GM19324 (cell line): Measurements from ENCODE around the gene TMEM74B.
"Not testable (repeated sequence)": the region's sequence is repeated elsewhere in the genome, so short reads cannot be mapped to it uniquely, and the experiment has no call there.

ENCODE experiments used
- ATAC-seq: cut with Tn5 transposase; IDR thresholded peaks from one replicate; pipeline ENCODE4 v1.9.1; 2021; ENCODE audit warnings: mild to moderate bottlenecking, moderate library complexity; ENCODE audit not compliant: unreplicated experiment, low FRiP score

The TMEM74B gene

GRCh38 chr20:1184638-1185315 lies at the start of gene TMEM74B:
Gene TMEM74B, minus strand, starts transcription at chr20:1184981. Its CDS starts 1,180 bp downstream, at chr20:1183801.
- no peak for ATAC-seq

- no peak for ATAC-seq
These were observed 47.7 kb upstream of the TMEM74B start for GRCh38 chr20:1232286-1233111.

GRCh38 chr20:1229541-1229940 lies 44.8 kb upstream of the TMEM74B start:
- ATAC-seq = no peak

GRCh38 chr20:1225783-1226654 lies 41.2 kb upstream of the TMEM74B start, which contains the start of gene RAD21L1:
Gene RAD21L1, plus strand, starts transcription at chr20:1226044. Its CDS starts 2,410 bp downstream, at chr20:1228454.
- no peak for ATAC-seq

- no peak for ATAC-seq
These were observed 40.5 kb upstream of the TMEM74B start for GRCh38 chr20:1225263-1225782.

- no peak for ATAC-seq
These were observed 39.6 kb upstream of the TMEM74B start for GRCh38 chr20:1224205-1224890.

GRCh38 chr20:1222750-1223149 lies 38.0 kb upstream of the TMEM74B start:
- not testable (repeated sequence) for ATAC-seq

- not testable (repeated sequence) for ATAC-seq
These were observed 32.0 kb upstream of the TMEM74B start for GRCh38 chr20:1216527-1217427.

GRCh38 chr20:1215386-1216170 lies 30.8 kb upstream of the TMEM74B start:
- ATAC-seq = no peak

GRCh38 chr20:1214838-1215261 lies 30.1 kb upstream of the TMEM74B start:
- ATAC-seq = no peak

- ATAC-seq = no peak
These were observed 28.0 kb upstream of the TMEM74B start for GRCh38 chr20:1212607-1213396.

- ATAC-seq = no peak
These were observed 27.2 kb upstream of the TMEM74B start for GRCh38 chr20:1212023-1212422.

GRCh38 chr20:1210501-1210900 lies 25.7 kb upstream of the TMEM74B start:
- ATAC-seq = no peak

GRCh38 chr20:1209447-1210387 lies 24.9 kb upstream of the TMEM74B start:
- ATAC-seq = no peak

- ATAC-seq = no peak
These were observed 22.6 kb upstream of the TMEM74B start for GRCh38 chr20:1207293-1207878.
